GM21447 (cell line): ENCODE results near the gene HOPX.
"Not testable (repeated sequence)": the region's sequence is repeated elsewhere in the genome, so short reads cannot be mapped to it uniquely, and the experiment has no call there.

Source experiments
- ATAC-seq: cut with Tn5 transposase; IDR thresholded peaks from one replicate; pipeline ENCODE4 v1.9.1; 2021; ENCODE audit not compliant: unreplicated experiment

The HOPX gene

GRCh38 chr4:56630876-56631666 lies 50.0 kb downstream of the HOPX start:
- ATAC-seq, result no peak

- ATAC-seq, result no peak
These were observed 52.5 kb downstream of the HOPX start for GRCh38 chr4:56628592-56628991.

GRCh38 chr4:56627985-56628384 lies 53.1 kb downstream of the HOPX start:
- ATAC-seq, result no peak

GRCh38 chr4:56627375-56627774 lies 53.7 kb downstream of the HOPX start:
- ATAC-seq, result no peak

DNA sequence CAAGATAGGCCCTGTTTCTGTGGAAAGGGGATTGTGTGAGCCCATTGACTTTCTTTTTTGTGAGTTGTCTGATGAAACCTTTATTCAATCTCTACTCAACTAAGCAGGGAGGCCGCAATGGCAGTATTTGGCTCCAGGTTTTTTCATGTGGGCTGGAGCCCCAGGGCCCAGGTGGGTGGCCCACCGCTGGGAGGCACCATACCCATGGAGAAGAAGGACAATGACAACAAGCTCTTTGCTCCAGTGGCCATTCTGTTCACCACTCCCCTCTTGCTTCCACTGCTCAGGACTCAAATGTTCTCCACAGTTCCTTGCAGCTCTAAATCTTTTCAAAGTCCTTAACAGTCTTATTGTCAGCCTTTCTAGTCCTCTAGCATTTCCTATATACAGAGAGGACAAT lies 54.1 kb downstream of the HOPX start:
- ATAC-seq, result no peak

DNA sequence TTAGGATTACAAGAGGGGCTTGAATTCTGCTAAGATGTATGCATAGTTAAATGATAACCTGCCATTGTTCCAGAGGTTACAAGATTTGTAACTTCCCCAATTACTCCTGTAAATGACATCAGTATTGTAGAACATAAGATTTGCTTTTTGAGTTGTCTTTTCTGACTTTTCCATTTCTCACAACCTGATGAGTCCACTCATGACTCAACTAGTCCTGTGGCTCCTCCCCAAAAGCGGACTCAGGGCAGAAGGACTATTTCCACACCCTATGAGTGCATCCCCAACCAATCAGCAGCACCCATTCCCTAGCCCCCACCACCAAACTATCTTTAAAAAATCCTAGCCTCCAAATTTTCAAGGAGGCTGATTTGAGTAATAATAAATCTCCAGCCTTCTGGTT lies 54.7 kb downstream of the HOPX start:
- ATAC-seq, result no peak

GRCh38 chr4:56622176-56622575 lies 58.9 kb downstream of the HOPX start:
- no peak for ATAC-seq

DNA sequence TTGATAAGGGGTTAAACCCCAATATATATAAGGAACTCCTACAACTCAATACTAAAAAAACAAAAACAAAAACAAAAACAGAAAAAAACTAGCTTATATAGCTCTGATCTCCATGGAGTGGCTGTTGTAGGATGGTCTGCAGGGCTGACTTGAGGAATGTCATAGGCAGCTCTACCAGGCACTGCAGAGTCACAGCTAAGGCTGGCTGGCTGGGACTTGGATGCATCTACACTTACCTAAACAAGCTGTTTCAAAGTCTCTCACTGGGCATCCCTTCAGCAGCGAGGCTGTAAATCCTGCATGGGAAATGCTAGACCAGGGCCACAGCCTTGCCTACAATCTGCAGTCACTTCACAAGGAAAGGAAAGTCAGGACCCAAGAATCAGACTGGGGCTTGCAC lies 61.3 kb downstream of the HOPX start:
- ATAC-seq, result no peak

DNA sequence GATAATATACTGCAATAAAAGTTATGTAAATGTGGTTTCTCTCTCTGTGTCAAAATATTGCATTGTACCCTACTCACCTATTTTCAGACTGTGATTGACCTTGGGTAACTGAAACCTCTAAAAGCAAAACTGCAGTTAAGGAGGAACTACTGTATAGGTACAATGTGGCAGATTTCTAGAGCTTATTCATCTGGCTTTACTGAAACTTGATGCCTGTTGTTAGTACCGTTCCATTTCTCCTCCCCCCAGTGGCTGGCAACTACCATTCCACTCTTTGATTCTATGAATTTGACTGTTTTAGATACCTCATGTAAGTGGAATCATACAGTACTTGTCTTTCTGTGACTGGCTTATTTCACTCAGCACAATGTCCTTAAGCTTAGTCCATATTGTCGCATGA lies 61.9 kb downstream of the HOPX start:
- ATAC-seq, result no peak

DNA sequence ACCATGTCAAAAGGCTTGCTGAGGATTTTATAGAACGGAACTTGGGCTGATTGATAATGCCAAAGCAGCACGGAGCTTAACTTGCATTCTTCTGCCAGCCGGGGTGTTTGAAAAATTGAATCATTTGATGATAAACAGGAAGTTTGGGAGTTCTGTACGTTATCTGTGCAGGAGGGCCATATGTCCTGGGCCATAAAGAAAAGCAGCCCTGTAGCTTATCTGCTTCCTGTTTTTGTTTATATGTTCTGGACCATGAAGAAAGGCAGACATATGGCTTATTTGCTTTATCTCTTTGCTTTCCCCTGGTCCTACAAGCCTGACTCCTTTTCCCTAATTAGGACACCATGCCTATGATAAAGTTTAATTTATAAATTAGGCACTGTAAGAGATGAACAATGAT lies 62.4 kb downstream of the HOPX start:
- no peak for ATAC-seq

DNA sequence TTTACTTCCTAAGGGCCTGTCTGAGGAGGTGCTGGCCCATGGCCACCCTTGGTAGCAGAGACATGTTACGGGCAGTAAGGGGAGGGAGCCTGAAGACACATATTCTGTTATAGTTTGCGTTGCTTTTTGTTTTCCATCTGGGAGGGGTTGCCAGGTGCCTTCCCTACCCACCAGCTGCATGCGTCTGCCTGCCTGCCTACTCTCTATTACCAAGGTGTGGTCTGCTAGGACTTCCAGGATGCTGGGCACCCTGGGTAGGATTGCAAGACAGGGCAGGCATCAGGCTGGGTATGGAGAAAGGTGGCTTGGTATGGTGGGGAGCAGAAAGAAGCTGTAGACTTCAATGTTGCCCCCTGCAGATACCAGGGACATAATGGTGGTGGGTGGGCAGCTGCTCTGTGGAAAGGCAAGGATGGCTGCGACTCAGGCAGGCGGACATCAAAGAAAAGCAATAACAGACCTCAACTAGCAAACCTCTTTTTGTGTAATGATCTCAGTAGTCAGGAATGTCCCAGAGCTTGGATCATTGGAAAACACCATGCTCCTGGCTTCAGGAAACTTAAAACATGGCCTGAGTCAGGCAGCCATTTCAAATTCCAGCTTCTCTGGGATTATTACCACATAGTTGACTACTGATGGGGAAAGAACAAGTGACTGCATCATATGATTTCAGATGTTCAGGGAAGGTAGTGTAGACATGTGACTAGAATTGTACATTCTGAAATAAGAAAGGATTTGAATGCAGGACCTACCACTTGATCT lies 67.8 kb downstream of the HOPX start:
- ATAC-seq, result no peak

- ATAC-seq, result no peak
These were observed 68.8 kb downstream of the HOPX start for GRCh38 chr4:56612282-56612681.

- no peak for ATAC-seq
These were observed 69.6 kb downstream of the HOPX start for GRCh38 chr4:56611501-56611900.

DNA sequence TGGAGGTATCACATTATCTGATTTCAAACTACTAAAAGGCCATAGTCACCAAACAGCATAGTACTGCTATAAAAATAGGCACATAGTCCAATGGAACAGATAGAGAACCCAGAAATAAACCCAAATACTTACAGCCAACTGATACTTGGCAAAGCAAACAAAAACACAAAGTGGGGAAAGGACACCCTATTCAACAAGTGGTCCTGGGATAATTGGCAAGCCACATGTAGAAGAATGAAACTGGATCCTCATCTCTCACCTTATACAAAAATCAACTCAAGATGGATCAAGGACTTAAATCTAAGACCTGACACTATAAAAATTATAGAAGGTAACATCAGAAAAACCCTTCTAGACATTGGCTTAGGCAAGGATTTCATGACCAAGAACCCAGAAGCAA lies 70.9 kb downstream of the HOPX start:
- ATAC-seq, result not testable (repeated sequence)

DNA sequence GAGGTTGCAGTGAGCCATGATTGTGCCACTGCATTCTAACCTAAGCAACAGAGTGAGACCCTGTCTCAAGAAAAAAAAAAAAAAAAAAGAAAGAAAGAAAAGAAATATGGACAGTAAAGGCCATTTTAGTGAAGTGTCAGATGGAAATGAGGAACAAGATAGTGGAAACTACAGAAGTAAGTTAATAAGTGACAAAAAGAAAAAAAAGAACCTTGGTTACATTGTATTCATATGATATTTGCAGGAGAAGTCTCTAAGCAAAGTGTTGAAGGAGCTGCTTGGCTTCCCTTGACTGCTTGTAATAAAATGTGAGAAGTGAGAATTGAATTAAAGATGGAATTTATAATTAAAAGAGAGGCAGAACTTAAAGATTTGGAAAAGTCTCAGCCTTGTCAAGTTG lies 73.2 kb downstream of the HOPX start:
- no peak for ATAC-seq

DNA sequence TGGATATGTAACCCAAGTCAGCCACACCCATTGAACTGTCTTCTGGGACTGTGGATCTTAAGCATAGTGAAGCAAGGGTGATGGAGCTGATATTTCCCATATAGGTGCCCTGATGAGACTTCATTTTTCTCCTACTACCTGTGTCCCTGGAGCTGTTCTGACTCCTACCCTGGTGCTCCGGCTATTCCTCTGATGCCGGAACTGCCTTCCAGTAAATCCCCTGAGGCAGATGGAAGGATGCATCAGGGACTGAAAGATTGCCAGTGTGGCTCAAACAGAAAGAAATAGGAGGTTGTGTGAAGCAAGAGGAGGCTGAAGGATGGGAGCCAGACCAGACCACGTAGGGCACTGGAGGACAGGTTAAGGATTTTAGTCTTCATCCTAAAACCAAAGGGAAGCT lies 74.7 kb downstream of the HOPX start:
- no peak for ATAC-seq

GRCh38 chr4:56605464-56605863 lies 75.6 kb downstream of the HOPX start:
- ATAC-seq, result not testable (repeated sequence)

DNA sequence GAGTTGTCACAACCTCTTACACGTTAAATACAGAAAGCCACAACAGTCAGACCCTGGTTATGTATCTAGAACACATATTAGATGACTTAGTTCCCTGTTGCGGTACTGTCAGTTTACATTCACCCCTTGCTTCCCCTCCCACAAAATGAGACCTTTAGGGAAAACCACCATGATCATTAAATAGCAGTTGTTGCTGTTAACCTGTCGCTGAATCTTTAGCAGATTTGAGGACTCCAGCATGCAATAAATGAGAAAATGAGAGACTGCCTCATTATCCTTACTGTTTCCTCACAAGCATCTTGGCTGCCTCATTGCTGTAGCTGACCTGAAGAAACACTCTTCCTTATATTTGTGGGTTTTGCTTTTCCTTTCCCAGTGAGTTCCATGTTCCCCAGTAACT lies 77.8 kb downstream of the HOPX start:
- no peak for ATAC-seq
